Measurements from ENCODE around the gene COL7A1. TPM values are rescaled to one million over a fixed set of nuclear protein-coding genes. Genes with fewer than 3 reads are reported as not detected.

Gene COL7A1
- total and polyA plus RNA-seq, 2 of the 8 experiments (the other 6 are each of a cell fraction or from before 2014, with no cell fraction given), result 10.7 to 13.9 TPM

DNA sequence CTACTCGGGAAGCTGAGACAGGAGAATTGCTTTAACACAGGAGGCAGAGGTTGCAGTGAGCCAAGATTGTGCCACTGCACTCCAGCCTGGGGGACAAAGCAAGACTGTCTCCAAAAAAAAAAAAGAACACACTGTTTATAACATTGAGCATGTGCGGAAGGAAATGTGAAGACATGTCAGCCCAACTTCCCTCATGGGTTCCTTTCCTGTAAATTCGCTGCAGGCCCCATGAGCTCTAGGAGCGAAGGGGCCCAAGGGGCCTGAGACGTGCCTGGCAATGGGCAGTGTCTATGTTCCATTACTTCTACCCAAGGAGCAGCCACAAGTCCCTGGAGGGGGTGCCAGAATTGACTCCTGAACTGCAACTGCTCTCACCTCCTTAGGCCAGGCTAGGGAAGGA lies 41.8 kb downstream of the COL7A1 start:
- H4K5ac ChIP-seq (ENCODE audit: insufficient read length, low read depth, low read length), result no peak overlapping the region
- H3K18ac ChIP-seq (ENCODE audit: extremely low read depth, low read length), result no peak overlapping the region
- ChIA-PET CTCF (ENCODE audit: partially characterized antibody) (interaction anchor here (0.8 to 3.6 kb wide), 15 partner anchors 8 to 145 kb away, joined by 3 to 15 read pairs (median 4); partner anchors contain the start of gene SLC26A6), POLR2A (ENCODE audit: partially characterized antibody) (interaction anchor here (1.1 to 6.0 kb wide), 8 partner anchors 8 to 113 kb away, joined by 3 to 34 read pairs (median 4); partner anchors contain the start of genes ATRIP, CCDC51 and TMA7)
- no peaks in the 10 kb centered on the region for H3K9me3 ChIP-seq (ENCODE audit: insufficient read depth in 2 of 2, low read depth in 1 of 2, low read length in 1 of 2)
- H2BK5ac ChIP-seq (ENCODE audit: low read depth, low read length), result no peak overlapping the region; the same call in 1 of the 2 replicates
- H2BK120ac ChIP-seq (replicated peaks; ENCODE audit: low read depth, low read length), result no peak overlapping the region
- no peak overlapping the region for H2BK20ac ChIP-seq (ENCODE audit: low read length)
- H3K4me1 ChIP-seq (replicated peaks in 1 of 4; ENCODE audit: control insufficient read depth in 3 of 4, insufficient read depth in 4 of 4, low read length in 3 of 4), result peaks cover 0 to 12% (median 7%) of the 10 kb centered on the region in 4 experiments; a peak in 6 of 7 replicates
- 94% methylated on average over 5 of the region's 5 CpGs; no CpG with 5 or more reads in 1 of the 2 experiments for WGBS, 2 experiments (ENCODE audit: extremely low coverage in 1 of 2, insufficient coverage in 1 of 2, insufficient read length in 1 of 2, insufficient replicate concordance in 2 of 2, low coverage in 1 of 2, low lambda C conversion rate in 2 of 2, missing lambda C conversion rate in 1 of 2)
- DNase-seq (ENCODE audit: low read depth in 1 of 2, low spot score in 2 of 2) (no peak), FAIRE-seq (no peak)
- no peak overlapping the region for H3K56ac ChIP-seq (replicated peaks; ENCODE audit: insufficient read length, low read depth, low read length)
- H3K9ac ChIP-seq (replicated peaks in 1 of 4; ENCODE audit: extremely low read depth in 1 of 4, low read depth in 3 of 4, low read length in 3 of 4), result no peak overlapping the region
- peaks cover 2% of the 10 kb centered on the region; the same call in 1 of the 2 replicates for H3K23me2 ChIP-seq (ENCODE audit: low read depth, low read length)
- H3K4me3 ChIP-seq (ENCODE audit: extremely low read depth in 1 of 4, insufficient read depth in 2 of 4, low read depth in 3 of 4, low read length in 4 of 4), result no peak overlapping the region
- H2BK12ac ChIP-seq (ENCODE audit: low read depth, low read length), result no peak overlapping the region
- H3K79me1 ChIP-seq (ENCODE audit: low read depth, low read length), result peaks cover 11% of the 10 kb centered on the region
- no peak overlapping the region for H3K27ac ChIP-seq (ENCODE audit: low read depth, low read length)
- no peak overlapping the region for H3K4ac ChIP-seq (replicated peaks; ENCODE audit: insufficient read length, low read depth, low read length)
- TF ChIP-seq NRF1 (IDR thresholded peaks at IDR 0.05; ENCODE audit: low read depth, low read length), result no peak
- TF ChIP-seq USF2 (IDR thresholded peaks at IDR 0.05; ENCODE audit: low read length), result no peak
- no peak for TF ChIP-seq POLR2AphosphoS5 (IDR thresholded peaks at IDR 0.05; ENCODE audit: low read depth, low read length)
- no peak for TF ChIP-seq KDM4A (IDR thresholded peaks at IDR 0.05; ENCODE audit: low read depth, low read length, severe bottlenecking)
- TF ChIP-seq GABPA (IDR thresholded peaks at IDR 0.05; ENCODE audit: borderline replicate concordance, insufficient read depth, low read length), result no peak
- no peak for TF ChIP-seq KDM1A (IDR thresholded peaks at IDR 0.05; ENCODE audit: borderline replicate concordance, low read length)
- no peak for TF ChIP-seq HDAC2 (IDR thresholded peaks at IDR 0.05; ENCODE audit: borderline replicate concordance in 1 of 2, low read depth in 2 of 2, low read length in 2 of 2)
- TF ChIP-seq RFX5 (IDR thresholded peaks at IDR 0.05; ENCODE audit: borderline replicate concordance, low read depth, low read length), result no peak
- no peaks in the 10 kb centered on the region; a peak in 1 of 8 replicates for H3K36me3 ChIP-seq (ENCODE audit: control insufficient read depth in 2 of 4, insufficient read depth in 4 of 4, low read length in 3 of 4)
- no peak overlapping the region for H3K4me2 ChIP-seq (ENCODE audit: insufficient read depth in 1 of 2, low read depth in 2 of 2, low read length in 2 of 2)
- no peak overlapping the region for H2AFZ ChIP-seq (ENCODE audit: low read length)
- H2BK15ac ChIP-seq (ENCODE audit: low read length), result no peak overlapping the region
- H4K20me1 ChIP-seq (replicated peaks in 1 of 2; ENCODE audit: control insufficient read depth in 1 of 2, insufficient read depth in 2 of 2, low read length in 2 of 2), result peaks cover 0 to 8% of the 10 kb centered on the region in 2 experiments
- H2AK5ac ChIP-seq (ENCODE audit: low read depth, low read length), result no peak overlapping the region
- no peak overlapping the region for H3K23ac ChIP-seq (ENCODE audit: insufficient read length)
- H3K14ac ChIP-seq (ENCODE audit: insufficient read length), result no peak overlapping the region
- no peaks in the 10 kb centered on the region for H3K27me3 ChIP-seq (replicated peaks in 1 of 4; ENCODE audit: control insufficient read depth in 3 of 4, extremely low read depth in 1 of 4, insufficient read depth in 3 of 4, low read length in 3 of 4)
- H4K91ac ChIP-seq (replicated peaks; ENCODE audit: insufficient read length, low read length), result no peak overlapping the region
- no peak overlapping the region for H4K8ac ChIP-seq (ENCODE audit: extremely low read depth, insufficient read depth, low read length)
- H3K79me2 ChIP-seq (ENCODE audit: control insufficient read depth in 1 of 2, insufficient read depth in 2 of 2, low read length in 2 of 2), result peaks cover 0 to 27% of the 10 kb centered on the region in 2 experiments; a peak in 1 of 4 replicates

Measured in H1 (cell line).